Activated CD8-positive, alpha-beta memory T cell treated with anti-CD3 and anti-CD28 coated beads, Interleukin-2, amount 50 U/mL, for 48 hours (primary cell): Measurements from ENCODE around the gene RELA.
"Not testable (repeated sequence)": the region's sequence is repeated elsewhere in the genome, so short reads cannot be mapped to it uniquely, and the experiment has no call there.

Source experiments
- DNase-seq: peaks from one replicate; pipeline ENCODE4 v3.0.0-alpha.2; 2020

The RELA gene

DNA sequence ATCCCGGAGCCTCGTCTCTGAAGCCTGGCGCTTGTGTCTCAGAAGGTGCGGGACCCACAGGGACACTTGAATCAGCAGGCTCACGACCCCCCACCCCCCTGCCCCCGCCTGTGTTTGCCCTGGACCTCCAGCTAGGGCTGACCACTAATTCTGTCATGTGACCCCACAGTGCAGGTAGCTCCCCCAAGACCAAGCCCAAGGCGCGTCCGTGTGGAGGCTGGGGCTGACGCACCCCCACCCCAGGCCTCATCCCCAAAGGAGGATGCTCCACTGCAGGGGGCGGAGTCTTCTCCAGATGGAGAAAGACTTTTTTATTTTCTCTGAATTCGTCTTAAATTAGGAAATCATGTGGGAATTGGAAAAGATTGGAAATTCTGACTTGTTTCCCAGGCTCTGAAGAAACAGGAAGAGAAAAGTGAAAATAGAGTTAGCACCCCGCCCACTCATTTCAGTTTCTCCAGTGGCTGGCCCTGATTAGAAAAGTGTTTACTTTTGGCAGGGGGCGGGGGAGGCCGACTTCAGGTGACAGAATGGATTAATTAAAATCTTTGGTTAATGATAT is 1.0 kb upstream of the RELA start:
- peak; percentile 79 for DNase-seq

DNA sequence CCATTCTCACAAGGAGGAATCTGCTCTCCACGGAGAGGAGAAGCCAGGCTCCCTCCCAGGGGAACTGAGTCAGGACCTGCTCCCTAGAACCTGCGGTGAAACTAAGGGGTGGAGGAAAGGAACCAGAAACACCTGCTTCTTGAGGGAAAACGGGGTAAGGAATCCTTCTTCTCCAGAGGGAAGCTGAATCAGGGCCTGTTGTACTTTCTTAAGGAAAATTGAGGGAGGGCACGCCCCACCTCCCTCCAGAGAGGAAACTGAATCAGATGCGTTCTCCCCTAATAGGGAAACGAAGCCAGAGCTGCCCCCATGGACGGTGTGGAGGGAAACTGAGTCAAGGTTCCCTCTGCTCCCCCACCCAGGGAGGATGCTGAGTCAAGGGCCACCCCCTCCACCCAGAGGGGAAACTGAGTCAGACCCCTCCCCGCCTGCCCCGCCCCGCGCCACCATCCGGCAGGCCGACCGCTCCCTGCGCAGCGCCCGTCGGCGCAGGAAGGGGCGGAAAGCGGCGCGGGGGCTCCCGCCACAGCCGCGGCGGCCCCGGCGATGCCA is 393 bp downstream of the RELA start:
- no peak for DNase-seq

DNA sequence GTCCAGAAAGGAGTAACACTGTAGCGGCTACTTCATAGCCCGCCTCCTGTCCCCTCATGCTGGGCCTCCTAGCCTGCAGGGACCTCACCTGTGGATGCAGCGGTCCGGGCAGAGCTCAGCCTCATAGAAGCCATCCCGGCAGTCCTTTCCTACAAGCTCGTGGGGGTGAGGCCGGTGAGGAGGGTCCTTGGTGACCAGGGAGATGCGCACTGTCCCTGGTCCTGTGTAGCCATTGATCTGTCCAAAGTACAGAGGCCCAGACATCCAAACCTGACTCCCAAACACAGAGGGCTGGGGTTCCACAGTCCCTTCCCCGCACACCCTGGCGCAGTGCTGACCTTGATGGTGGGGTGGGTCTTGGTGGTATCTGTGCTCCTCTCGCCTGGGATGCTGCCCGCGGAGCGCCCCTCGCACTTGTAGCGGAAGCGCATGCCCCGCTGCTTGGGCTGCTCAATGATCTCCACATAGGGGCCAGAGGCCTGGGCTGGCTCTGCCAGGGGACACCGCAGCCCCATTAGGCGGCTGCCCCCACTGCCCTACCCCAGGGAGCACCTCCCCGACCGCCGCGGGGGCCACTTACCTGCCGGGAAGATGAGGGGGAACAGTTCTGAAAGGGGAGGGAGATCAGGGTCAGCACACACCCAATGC is 993 bp downstream of the RELA start:
- DNase-seq, result peak; percentile 56

DNA sequence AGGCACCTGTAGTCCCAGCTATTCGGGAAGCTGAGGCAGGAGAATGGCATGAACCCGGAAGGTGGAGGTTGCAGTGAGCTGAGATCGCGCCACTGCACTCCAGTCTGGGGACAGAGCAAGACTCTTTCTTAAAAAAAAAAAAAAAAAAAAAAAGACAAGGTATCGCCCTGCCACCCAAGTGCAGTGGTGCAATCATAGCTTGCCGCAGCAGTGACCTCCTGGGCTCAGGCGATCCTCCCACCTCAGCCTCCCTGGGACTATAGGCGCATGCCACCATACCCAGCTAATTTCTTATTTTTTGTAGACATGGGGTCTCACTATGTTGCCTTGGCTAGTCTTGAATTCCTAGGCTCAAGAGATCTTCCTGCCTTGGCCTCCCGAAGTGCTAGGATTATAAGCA is 1.8 kb downstream of the RELA start:
- not testable (repeated sequence) for DNase-seq

DNA sequence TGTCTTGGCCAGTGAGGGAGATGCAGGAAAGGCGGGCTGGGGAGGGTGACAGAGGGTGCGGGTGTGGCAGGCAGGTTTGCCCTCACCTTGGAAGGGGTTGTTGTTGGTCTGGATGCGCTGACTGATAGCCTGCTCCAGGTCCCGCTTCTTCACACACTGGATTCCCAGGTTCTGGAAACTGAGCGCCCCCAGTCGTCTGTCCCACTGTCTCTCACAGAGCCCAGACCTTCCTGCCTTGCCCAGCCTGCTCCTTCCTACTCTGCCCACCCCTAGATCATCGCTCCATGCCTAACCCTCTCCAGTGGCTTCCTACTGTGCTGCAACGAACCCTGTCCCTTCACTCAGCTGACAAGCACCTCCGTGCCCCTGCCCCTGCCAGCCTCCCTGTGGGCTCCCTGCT is 2.7 kb downstream of the RELA start:
- DNase-seq, result no peak

DNA sequence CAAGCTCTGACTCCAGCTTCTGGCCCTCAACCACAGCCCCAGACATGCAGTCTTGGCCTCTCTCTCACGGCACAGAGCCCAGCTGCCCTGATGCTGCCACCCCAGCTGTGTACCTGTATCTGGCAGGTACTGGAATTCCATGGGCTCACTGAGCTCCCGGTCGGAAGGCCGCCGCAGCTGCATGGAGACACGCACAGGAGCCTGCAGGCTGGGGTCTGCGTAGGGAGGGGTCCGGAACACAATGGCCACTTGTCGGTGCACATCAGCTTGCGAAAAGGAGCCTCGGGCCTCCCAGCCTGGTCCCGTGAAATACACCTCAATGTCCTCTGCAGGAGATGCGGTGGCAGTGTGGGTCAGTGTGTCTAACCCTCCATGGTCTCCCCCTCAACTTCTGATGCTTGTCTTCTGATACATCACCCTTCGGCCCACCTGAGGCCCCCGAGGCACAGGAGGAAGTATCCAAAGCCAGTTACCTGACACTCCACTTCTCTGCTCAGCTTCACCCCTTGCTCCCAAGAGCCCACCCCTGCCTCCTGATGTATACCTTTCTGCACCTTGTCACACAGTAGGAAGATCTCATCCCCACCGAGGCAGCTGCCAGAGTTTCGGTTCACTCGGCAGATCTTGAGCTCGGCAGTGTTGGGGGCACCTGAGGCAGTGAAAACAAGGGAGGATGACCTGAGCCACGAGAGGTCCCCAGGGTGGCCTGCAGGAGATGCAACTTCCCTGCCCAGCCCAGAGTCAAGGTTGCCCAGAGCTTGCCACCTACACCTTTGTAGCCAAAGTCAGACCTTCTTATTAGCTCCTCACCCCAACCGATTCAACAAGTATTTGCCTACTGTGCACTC is 4.3 kb downstream of the RELA start:
- no peak for DNase-seq

DNA sequence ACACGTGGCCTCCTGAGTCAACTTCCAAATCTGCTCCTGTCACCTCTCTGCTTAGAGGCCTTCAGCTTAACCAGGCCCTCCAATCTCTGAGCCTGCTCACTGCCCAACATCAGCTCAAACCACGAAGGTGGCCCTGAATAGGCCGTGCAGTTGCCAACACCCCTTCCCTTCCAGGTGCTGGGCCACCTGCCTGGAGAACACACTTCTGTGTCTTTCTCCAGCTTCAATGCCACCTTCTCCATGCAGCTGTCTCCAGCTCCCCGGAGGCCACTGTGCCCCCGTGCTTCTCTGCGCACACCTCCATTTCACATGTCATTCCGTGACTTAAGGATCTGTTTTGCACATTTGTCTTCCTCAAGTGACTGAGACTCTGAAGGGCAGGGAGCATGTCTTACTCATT is 5.3 kb downstream of the RELA start:
- DNase-seq, result no peak

DNA sequence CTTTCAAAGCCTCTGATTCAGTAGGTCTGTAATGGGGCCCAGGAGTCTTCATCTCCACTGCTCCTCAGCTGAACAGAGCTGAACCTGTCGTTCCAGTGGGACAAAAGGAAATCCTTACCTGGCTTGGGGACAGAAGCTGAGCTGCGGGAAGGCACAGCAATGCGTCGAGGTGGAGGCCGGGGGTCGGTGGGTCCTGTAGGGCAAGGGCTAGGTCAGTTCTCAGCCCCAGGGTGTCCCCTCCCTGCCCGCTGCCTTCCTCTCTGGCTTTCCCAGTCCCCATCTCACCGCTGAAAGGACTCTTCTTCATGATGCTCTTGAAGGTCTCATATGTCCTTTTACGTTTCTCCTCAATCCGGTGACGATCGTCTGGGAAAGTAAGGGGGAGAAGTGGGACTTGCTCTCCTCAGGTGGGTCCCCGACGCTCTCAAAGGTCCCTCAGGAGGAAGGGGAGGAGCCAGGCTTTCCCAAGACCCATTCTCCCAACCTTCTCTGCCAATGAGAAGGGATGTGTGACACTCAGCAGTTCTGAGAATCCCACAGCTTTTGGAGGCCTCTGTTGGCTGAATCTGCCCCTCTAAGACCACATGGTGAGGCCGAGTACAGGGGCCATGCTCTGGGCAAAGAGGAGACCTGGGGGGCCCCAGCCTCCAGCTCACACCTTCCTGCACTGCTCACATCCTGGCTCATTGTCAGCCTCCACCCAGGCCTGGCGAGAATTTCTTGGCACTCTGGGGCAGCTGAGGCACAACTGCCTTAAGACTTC is 7.0 kb downstream of the RELA start:
- DNase-seq, result peak; percentile 54

DNA sequence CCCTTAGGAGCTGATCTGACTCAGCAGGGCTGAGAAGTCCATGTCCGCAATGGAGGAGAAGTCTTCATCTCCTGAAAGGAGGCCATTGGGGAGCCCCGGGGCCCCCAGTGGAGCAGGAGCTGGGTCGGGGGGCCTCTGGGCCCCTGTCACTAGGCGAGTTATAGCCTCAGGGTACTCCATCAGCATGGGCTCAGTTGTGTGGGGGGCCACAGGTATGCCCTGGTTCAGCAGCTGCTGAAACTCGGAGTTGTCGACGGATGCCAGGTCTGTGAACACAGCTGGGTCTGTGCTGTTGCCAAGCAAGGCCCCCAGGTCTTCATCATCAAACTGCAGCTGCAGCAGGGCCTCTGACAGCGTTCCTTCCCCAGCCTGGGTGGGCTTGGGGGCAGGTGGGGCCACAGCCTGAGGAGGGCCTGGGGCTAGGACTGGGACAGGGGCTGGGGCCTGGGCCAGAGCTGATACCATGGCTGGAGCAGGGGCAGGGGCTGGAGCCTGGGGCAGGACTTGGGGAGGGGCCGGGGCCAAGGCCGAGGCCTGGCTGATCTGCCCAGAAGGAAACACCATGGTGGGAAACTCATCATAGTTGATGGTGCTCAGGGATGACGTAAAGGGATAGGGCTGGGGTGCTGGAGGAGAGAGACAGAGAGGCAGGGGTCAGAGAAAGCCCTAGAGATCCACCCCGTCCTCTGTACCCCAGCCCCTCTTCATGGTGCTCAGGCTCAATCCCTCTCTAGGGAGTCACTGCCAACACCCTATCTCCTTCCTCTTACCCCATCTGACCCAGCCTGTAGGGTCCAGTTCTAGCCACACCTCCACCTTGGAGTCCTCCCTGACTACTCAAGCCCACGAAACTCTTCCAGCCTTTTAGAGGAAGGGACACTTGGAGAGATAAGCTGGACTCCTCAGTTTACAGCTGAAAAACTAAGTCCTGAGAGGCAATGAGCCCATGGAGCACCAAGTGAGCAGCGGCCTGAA is 8.1 kb downstream of the RELA start:
- DNase-seq, result peak; percentile 57

DNA sequence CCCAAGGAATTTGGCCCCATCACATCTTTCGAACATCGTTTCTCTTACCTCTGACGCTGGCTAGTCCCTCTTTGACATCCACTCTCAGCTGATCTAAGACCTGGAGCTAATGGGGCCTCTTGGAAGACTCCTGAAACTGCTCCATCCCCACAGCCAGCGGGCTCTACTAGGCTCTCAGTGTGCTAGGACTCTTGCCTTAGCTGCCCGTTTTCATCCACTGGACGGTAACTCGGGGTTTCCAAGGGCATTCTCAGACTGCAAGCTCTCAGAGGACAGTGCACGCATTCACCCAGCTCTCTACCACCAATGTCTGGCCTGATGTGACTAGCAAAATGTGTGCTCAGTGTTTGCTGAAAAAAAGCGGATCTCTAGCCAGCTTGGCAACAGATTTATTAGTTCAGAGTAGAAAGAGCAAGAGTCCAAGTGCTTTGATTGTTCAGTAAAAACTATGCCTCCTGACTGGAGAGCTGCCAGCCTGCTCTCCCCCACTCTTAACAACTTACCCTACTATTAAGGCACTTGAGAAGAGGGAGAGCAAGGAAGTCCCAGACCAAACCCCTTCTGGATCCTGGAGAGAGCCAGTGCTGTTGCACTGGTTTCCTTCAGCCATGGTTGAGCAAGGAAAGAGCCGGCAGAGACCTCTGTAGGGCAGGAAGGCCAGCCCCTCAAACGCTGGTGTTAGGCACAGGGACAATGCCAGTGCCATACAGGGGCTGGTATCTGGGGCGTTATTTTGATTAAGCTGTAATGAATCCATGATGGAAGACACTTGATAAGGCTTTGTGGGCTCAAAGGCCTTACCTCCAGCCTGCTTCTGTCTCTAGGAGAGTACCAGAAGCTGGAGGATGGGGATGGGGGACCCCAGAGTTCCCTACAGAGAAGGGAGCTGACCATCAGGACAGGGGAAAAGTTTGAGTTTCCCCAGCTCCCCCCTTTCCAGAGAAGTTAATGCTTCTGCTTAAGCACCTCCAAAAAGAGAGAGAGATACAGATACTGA is 9.2 kb downstream of the RELA start:
- no peak for DNase-seq

DNA sequence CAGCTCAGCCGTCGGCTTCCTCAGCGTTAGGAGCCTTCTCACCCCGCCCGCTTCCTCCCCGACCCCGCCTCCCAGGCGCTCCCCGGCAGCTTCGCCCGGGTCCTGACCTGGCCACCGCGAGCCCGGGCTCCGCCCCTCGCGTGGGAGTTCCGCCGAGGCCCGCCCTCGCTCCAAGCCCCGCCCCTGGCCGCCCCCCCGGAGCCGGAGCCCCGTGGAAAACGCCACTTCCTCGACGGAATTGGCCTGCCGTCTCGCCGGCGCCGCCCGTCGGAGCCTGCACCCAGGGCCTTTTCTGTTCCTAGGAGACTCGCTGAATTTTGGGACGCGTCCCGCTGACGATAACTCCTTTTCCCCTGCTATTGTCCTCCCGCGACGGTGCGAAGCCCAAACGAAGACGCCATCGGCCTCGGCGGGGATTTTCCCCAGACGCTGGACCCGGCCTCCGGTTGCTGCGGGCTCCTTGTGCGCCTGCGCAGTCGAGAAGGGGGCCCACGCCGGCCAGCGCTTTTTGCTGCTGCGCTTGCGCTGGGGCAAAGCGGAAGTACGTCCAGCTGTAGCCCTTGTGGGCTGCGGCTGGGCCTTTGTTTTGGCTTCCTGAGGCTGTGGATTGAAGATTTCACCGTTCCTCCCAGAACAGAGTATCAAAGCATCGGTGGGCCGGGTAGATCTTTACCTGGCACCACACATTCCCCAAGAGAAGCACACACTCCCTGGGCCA is 10.0 kb downstream of the RELA start:
- peak; percentile 98 for DNase-seq

DNA sequence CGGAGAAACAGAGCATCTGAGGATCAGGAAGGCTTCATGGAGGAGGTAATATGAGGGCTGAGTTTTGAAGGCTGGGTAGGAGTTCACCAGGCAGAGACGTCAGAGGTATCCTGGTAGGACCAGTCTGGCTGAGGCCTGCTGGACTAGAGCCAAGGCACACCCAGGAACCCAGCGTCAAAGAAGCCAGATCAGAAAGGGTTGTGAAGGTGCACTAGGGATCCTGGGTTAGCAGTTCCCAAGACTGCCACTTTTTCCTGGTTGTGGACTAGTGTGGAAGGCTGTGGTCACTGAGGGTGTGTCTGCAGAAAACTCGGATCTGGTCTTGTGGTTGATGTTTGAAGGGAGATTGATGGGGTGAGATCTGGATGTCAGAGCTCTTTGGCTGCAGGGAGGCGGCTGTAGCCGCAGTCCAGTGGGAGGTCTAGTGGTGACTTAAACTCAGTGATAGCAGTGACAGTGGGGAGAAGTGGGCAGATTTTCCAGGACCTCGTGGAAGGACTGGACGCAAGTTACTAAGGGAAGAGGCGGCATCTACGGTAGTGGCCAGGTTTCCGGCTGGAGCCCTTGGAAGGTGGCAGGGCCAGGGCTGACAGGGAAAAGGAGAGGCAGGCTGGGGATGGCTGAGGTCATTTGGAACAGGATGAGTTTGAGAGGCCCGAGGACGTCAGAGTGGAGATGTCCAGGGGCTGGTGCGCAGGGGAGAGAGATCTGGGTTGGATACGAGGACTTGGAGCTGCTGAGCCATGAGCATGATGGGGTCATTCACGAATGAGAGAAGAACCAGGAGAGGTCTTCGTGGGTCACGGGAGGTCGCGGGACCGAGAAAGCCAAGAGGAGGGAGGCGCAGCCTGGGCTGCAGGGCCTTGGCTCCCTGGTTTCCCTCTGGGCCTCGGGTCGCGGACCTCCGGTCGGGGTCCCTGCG is 10.9 kb downstream of the RELA start:
- DNase-seq, result no peak

DNA sequence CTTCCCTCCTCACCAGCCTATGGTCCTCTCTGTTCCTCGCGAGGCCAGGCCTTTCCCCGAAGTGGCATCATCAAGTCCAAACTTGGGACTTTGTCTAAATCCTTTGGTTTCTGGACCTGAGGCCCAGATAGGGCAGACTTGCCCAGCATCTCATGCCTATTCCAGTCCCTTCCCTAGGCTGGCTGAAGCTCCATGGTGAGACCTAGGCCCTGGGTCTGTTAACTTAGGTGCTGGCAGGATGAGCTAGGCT is 11.5 kb downstream of the RELA start:
- DNase-seq, result no peak

DNA sequence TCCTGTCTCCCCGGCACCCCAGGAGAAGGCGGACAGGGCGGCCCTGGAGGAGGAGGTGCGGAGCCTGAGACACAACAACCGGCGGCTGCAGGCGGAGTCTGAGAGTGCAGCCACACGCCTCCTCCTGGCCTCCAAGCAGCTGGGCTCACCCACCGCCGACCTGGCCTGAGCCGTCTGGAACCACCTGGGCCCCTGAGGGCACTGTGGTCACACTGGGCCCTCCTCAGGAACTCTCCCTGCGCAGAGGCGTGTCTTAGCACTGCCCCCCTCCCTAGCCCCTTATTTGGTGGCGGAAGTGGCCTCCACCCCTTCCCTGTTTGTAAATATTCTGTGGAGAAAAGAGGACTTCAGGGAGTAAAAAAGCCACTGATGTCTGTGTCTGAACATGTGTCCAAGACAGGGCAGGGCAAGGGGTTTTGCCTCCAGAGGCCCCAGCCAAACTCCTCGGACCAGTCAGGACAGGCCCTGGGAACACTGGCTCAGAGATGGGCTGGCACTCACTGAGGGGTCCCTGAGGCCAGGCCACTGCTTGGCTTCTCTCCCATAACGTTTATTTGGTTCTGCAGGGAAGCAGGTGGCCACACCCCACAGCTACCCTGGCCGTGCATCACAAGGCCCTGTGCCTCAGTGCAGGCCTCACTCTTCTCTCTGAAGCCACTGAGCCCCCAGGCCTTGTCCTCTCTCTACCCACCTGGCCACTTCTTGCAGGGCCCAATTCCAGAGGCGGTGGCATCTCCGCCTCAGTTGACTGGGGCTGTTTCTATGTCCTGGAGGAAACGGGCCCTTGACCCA is 12.0 kb downstream of the RELA start:
- no peak for DNase-seq

DNA sequence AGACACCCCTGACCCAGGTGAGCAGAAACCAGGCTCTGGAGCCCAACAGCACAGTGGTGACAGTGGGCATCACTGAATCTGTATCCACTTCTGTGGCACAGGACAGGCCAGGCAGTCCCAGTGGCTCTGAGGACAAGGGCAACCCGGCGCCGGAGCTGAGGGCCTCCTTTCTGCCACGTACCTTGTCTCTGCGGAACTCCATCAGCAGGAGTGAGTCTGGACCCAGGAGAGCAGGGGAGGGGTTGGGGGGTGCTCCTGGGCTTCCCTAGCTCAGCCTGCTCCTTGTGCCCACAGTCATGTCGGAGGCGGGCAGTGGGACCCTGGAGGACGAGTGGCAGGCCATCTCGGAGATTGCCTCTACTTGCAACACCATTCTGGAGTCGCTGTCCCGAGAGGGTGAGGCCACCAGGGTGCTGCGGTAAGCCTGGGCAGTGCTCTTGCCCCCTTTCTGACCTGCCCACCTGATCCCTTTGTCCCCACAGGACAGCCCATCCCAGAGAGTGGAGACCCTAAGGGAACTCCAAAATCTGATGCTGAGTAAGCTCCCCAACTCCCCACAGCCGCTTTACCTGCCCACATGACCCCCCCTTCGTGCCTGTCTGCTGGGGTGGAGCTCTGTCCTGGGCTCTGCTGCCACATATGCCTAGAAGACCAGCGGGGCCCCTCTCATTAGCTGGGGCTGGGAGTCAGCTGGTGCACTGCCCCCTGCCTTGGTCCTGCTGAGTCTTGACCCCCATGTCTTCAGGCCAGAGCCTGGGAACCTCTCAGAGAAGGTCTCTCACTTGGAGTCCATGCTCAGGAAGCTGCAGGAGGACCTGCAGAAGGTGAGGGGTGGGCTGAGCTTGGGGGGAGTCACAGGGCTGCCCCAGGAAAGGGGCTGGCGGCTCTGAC is 12.8 kb downstream of the RELA start:
- DNase-seq, result no peak

DNA sequence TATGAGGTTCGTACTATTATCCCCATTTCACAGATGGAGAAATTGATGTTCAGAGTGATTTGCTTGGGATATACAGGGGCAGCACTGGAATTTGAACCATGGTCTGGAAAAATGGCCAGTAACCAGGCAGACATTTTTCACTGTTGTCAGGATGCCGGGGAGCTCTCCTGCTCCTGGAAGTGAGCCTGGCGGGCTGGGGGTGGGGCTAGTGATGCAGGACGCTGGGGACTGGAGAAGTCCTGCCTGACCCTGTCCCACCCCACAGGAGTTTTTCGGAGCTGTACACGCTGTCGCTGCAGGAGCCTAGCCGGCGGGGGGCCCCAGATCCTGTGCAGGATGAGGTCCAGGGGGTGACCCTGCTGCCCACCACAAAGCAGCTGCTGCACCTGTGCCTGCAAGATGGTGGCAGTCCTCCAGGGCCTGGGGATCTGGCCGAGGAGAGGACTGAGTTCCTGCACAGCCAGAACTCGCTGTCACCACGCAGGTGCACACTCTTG is 13.7 kb downstream of the RELA start:
- no peak for DNase-seq
